HG03521 (cell line): ENCODE data around the gene C2.

ENCODE experiments used
- ATAC-seq: cut with Tn5 transposase; IDR thresholded peaks from one replicate; pipeline ENCODE4 v1.9.1; 2021; ENCODE audit warnings: mild to moderate bottlenecking, moderate library complexity; ENCODE audit not compliant: unreplicated experiment

Gene C2

DNA sequence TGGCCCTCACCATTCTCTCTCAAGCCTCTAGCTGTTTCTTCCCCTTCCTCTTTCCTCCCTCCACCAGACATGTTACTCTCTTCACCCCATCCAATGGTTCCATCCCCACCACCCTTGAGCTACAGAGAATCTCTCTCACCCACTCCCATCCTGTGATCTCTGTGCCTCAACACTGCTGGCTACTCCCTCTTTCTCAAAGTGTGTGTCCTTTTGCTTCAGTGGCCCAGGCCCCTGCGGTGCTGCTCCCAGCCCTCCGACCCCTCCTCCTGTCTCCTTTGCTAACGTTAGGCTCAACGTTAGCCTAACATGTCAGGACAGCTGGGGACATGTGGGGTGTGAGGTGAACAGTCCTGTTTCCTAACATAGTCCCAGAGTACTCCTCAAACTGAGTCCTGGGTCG lies 25.4 kb downstream of the C2 start:
- no peak for ATAC-seq

GRCh38 chr6:31954511-31954910 lies 27.0 kb downstream of the C2 start:
- no peak for ATAC-seq

- no peak for ATAC-seq
Observed at GRCh38 chr6:31956796-31957195, 29.3 kb downstream of the C2 start.

DNA sequence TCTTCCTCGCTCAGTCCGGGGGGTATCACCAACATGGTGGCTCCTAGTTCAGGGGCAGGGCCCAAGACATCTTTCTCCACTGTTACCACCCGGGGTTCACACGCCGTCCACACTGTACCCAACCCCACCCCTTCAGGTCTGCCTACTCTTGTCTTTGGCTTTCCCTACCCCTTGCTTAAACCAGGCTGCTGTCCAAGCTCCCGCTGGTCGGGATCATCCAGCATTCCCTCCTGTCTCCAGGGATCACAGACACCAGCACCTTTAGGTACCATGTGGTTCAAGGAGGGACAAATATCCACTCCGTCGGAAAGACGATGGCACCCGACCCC lies 30.9 kb downstream of the C2 start:
- no peak for ATAC-seq

DNA sequence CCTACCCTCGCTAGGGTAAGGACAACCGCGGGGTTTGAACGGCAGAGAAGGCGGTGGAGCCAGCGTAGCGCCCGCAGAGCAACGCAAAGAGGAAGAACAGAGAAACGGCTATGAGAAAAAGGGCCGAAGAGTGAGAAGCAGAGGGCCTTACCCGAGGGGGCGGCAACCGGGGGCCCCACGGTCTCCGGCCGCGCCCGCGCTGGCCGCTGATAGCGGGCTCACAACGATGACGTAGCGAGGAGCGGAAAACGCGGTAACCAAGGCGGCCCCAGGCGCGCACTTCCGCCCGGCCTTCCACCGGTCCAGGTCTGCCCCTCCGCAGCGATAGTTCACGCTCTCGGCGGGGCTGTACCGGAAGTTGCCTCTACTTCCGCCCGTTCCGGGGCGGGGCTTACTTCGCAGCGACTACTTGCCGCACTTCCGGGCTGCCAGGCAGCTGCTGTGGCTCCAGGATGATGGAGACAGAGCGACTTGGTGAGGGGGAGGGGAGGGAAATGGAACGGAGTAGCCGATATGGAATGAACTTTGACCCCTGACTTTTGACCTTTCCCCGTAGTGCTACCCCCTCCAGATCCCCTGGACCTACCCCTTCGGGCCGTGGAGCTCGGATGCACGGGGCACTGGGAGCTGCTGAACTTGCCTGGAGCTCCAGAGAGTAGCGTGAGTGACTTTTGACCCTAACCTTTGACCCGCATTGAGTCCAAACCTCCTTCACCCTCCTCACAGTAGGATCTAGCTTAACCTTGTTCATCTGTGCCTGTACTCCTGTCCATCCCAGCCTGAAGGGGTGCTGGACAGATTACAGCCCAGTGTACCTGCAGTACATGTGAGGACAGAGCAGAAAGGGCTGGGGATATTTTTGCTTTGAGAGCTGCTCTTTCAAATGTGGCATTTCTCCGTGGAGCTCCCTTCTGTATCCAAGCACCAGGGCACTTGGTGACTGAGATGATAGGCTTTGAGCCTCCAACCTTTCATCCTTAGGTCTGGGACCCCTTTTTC lies 31.5 kb downstream of the C2 start, which contains the start of the genes NELFE and SKIC2:
NELFE (minus strand) TSS at position 231 of the 999 bp plus-strand sequence. CDS start 525 bp downstream, outside the sequence.
SKIC2 (plus strand) TSS at position 435 of the 999 bp plus-strand sequence; CDS start at position 453, 18 bp downstream.
- ATAC-seq = peak; percentile 90

DNA sequence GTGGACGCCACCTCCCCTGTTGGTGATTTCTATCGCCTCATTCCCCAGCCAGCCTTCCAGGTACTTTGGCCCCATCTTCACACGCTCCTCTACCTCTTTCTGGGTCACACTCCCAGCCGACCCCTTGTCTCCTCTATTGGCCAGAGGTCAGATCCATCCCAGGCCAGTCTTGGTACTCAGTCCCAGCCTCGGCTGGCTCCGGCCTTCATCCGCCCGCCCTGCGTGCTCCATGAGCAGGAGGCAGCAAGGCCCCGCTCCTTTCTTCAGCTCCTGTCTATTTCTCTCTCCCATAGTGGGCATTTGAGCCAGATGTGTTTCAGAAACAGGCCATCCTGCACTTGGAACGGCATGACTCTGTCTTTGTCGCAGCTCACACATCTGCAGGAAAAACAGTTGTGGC lies 34.1 kb downstream of the C2 start:
- no peak for ATAC-seq

DNA sequence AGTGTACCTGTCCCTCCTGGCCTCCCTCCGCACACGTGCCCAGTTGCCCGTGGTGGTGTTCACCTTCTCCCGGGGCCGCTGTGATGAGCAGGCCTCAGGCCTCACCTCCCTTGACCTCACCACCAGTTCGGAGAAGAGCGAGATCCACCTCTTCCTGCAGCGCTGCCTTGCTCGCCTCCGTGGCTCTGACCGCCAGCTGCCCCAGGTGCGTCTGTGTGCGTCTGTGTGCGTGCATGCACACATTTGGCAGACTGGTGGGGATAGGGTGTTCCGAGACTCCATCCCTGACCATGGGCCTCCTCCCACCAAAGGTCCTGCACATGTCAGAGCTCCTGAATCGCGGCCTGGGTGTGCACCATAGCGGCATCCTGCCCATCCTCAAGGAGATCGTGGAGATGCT lies 36.4 kb downstream of the C2 start:
- ATAC-seq = no peak

DNA sequence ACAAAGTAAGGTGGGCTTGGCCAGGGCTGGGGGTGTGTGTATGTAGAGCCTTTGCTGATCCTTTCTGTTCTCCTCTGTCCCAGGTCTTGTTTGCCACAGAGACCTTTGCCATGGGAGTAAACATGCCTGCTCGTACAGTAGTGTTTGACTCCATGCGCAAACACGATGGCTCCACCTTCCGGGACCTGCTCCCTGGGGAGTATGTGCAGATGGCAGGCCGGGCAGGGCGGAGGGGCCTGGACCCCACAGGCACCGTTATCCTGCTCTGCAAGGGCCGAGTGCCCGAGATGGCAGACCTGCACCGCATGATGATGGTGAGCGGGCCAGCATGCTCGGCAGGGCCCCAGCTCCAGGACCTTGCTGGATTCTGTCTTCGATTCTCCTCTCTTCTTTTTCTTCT lies 38.2 kb downstream of the C2 start:
- ATAC-seq = no peak

DNA sequence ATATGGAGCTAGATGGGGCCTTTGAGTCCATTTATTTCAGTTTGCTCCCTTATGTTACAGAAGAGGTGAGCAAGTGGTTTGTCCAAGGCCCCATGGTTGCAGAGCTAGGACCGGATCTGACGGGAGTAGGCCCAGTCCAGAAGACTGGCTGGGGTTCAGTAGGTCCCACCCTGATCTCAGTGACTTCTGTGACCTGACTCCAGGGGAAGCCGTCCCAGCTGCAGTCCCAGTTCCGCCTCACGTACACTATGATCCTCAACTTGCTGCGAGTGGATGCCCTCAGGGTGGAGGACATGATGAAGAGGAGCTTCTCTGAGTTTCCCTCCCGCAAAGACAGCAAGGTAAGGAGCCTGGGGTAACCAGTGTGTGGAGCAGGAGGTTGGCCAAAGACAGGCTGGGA lies 39.0 kb downstream of the C2 start:
- ATAC-seq = no peak

DNA sequence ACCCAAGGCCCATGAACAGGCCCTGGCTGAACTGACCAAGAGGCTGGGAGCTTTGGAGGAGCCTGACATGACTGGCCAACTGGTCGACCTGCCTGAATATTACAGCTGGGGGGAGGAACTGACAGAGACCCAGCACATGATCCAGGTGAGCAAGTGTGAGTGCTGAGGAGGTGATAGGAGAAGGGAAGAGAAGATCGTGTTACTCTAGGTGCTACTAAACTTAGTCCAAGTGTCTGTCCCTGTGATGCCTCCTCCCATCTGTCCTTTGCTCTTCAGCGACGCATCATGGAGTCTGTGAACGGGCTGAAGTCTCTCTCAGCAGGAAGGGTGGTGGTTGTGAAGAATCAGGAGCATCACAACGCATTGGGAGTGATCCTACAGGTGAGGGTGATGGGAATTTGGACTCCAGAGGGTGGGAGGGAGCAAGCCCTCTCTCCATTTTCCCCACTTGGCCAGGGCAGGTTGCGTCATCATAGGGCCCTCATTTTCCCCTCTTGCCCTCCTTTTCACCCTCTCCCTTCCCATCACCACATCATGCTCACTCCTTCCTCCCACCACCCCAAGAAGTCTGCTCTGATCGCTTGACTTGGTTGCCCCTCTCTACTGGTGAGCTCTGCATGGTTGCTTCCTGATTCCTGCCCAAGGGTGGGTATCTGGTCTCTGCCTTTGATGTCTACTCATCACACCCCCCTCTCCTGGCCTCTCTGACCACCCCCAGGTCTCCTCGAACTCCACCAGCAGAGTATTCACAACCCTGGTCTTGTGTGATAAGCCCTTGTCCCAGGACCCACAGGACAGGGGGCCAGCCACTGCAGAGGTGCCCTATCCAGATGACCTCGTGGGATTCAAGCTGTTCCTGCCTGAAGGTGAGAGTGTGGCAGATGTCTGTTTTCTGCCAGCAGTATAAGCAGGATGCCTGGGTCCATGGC lies 39.7 kb downstream of the C2 start:
- ATAC-seq = no peak

- ATAC-seq = no peak
Observed at GRCh38 chr6:31967926-31968320, 40.4 kb downstream of the C2 start.

DNA sequence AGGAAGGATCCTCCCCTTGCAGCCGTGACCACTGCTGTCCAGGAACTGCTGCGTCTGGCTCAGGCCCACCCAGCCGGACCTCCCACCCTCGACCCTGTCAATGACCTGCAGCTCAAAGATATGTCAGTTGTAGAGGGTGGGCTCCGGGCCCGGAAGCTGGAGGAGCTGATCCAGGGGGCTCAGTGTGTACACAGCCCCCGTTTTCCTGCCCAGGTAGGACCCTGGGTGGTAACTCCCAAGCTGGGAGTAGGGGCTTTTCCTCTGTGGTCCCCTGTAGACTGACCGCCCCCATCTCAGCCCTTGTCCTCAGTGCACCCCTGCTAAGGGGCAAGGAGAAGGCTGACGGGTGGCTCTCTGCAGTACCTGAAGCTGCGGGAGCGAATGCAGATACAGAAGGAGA lies 40.8 kb downstream of the C2 start:
- ATAC-seq = no peak

DNA sequence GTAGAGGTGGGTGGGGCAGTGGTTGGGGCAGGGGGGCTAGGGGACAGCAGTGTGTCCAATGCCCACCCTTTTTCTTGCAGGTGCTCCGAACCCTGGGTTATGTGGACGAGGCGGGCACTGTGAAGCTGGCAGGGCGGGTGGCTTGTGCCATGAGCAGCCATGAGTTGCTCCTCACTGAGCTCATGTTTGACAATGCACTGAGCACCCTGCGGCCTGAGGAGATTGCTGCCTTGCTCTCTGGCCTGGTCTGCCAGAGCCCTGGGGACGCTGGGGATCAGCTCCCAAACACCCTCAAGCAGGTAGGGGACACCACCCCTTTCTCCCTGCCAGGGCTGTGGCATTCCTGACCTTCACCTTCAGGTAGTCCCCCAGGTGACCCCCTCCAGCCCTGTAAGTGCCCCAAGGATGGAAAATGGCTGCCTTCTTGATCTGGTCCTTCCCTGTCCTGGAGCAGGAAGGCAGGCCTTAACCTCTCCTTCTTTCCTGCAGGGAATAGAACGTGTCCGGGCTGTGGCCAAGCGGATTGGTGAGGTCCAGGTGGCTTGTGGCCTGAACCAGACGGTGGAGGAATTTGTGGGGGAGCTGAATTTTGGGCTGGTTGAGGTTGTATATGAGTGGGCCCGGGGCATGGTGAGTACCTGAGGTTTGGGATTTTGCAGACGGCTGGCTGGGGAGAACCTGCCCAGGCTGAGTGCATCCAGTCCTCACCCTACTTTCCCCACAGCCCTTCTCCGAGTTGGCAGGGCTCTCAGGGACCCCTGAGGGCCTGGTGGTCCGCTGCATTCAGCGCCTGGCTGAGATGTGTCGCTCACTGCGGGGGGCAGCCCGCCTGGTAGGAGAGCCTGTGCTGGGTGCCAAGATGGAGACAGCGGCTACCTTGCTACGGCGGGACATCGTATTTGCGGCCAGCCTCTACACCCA lies 41.5 kb downstream of the C2 start:
- ATAC-seq = no peak

GRCh38 chr6:31969712-31970603 lies 42.4 kb downstream of the C2 start:
- ATAC-seq = no peak

DNA sequence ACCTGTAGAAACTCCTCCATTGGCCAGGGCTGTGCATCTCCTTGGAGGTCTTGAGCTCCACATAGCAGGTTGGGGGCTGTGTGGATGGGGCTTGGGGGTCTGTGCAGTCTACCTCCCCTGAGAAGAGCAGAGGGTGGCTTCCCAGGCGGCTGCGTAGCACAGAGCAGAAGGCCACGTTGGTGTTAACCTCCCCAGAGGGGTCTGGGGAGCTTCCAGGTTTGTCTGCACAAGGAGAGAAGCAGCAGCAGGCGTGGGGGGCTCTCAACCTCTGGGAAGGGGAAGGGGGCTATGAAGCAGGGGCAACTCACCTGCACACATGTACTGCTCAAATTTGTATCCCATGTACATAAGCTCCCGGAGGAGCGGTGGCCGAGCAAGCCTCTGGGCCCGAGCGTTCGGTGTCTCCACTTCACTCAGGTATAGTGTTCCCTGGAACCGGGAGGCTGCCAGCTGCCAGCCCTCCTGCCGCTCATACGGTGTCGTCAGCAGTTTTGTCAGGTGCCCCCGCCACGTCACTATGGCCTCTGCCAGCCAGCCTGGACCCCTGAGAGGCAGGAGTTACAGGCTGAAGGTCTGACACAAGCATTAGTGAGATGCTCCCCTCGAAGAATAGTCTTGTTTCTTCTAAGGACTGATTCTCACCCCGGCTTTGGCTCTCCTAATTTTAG lies 43.2 kb downstream of the C2 start:
- no peak for ATAC-seq

- no peak for ATAC-seq
Observed at GRCh38 chr6:31971279-31971992, 43.9 kb downstream of the C2 start.

DNA sequence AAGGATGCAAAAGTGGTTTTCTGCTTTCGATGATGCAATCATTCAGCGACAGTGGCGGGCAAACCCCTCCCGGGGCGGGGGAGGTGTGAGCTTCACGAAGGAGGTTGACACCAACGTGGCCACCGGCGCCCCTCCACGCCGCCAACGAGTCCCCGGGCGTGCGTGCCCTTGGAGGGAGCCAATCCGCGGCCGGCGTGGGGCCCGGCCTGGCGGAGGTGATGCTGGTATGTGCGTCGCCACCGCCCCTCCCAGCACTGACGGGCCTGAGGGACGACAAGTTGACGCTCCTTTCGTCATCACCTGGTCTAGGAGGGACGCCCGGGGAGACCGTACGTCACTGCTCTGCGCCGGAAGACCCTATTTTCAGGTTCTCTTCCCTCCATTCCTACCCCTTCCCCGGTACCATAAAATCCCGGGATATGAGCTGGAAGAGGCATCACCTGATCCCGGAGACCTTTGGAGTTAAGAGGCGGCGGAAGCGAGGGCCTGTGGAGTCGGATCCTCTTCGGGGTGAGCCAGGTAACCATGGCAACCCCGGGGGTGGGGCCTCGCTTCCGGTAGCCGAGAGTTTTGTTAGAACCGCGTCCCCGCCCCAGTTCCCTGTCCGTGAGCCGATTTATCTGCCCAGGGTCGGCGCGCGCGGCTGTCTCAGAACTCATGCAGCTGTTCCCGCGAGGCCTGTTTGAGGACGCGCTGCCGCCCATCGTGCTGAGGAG lies 44.6 kb downstream of the C2 start, which contains the start of gene DXO:
DXO (minus strand) TSS at position 146 of the 716 bp plus-strand sequence. CDS start 463 bp downstream, outside the sequence.
- ATAC-seq = peak; percentile 88
